GM18519 (cell line): Measurements from ENCODE around the gene TRPC4AP.
"Not testable (repeated sequence)": the region's sequence is repeated elsewhere in the genome, so short reads cannot be mapped to it uniquely, and the experiment has no call there.

Experiments used
- ATAC-seq: cut with Tn5 transposase; IDR thresholded peaks from one replicate; pipeline ENCODE4 v1.9.1; 2021; ENCODE audit warnings: mild to moderate bottlenecking, moderate library complexity; ENCODE audit not compliant: unreplicated experiment, low FRiP score

TRPC4AP gene

GRCh38 chr20:35062478-35062877, 30.1 kb downstream of the TRPC4AP start:
- ATAC-seq, result no peak

GRCh38 chr20:35060168-35060567, 32.4 kb downstream of the TRPC4AP start:
- ATAC-seq, result no peak

- no peak for ATAC-seq
Observed at GRCh38 chr20:35059612-35060011, 33.0 kb downstream of the TRPC4AP start.

- ATAC-seq, result no peak
Observed at GRCh38 chr20:35059110-35059509, 33.5 kb downstream of the TRPC4AP start.

- no peak for ATAC-seq
Observed at GRCh38 chr20:35055445-35056276, 36.9 kb downstream of the TRPC4AP start.

- no peak for ATAC-seq
Observed at GRCh38 chr20:35054814-35055213, 37.8 kb downstream of the TRPC4AP start.

GRCh38 chr20:35052616-35053015, 40.0 kb downstream of the TRPC4AP start:
- not testable (repeated sequence) for ATAC-seq

GRCh38 chr20:35049776-35050352, 42.7 kb downstream of the TRPC4AP start:
- ATAC-seq, result no peak

- no peak for ATAC-seq
Observed at GRCh38 chr20:35048739-35049138, 43.9 kb downstream of the TRPC4AP start.

- ATAC-seq, result no peak
Observed at GRCh38 chr20:35042268-35042667, 50.3 kb downstream of the TRPC4AP start.

GRCh38 chr20:35040646-35041045, 52.0 kb downstream of the TRPC4AP start:
- ATAC-seq, result no peak

GRCh38 chr20:35039846-35040489, 52.6 kb downstream of the TRPC4AP start:
- ATAC-seq, result no peak

- no peak for ATAC-seq
Observed at GRCh38 chr20:35039146-35039545, 53.5 kb downstream of the TRPC4AP start.

GRCh38 chr20:35034145-35034544, 58.5 kb downstream of the TRPC4AP start:
- ATAC-seq, result no peak

- ATAC-seq, result no peak
Observed at GRCh38 chr20:35030136-35030535, 62.5 kb downstream of the TRPC4AP start.

GRCh38 chr20:35027301-35027700, 65.3 kb downstream of the TRPC4AP start:
- ATAC-seq, result no peak

- no peak for ATAC-seq
Observed at GRCh38 chr20:35025116-35025515, 67.5 kb downstream of the TRPC4AP start.

- no peak for ATAC-seq
Observed at GRCh38 chr20:35023624-35024023, 69.0 kb downstream of the TRPC4AP start.

GRCh38 chr20:35021831-35022230, 70.8 kb downstream of the TRPC4AP start:
- no peak for ATAC-seq

- no peak for ATAC-seq
Observed at GRCh38 chr20:35021063-35021462, 71.5 kb downstream of the TRPC4AP start.

- ATAC-seq, result no peak
Observed at GRCh38 chr20:35020108-35020928, 72.3 kb downstream of the TRPC4AP start.
